Activated CD8-positive, alpha-beta T cell treated with anti-CD3 and anti-CD28 coated beads, Interleukin-2, amount 10 ng/mL, durations not matched to agents 7 days and 5 days (primary cell): Measurements from ENCODE around the gene RNH1. TPM values are rescaled to one million over a fixed set of nuclear protein-coding genes. Genes with fewer than 3 reads are reported as not detected.
A peak's percentile ranks its signal among the peaks of the same experiment; 100 is the strongest.

Experiments used
- ATAC-seq: fragments of 150-1000 bp; cut with Tn5 transposase; one replicate; pipeline ENCODE4 v1.10.0; 2021; ENCODE audit warnings: moderate library complexity
- CTCF ChIA-PET: fragments of 350-600 bp; sonication (Branson Sonifier 250); formaldehyde crosslinking; loops from one replicate; lab custom pipeline; 2021; ENCODE audit warnings: antibody characterized with exemption; lab: Charles Lee
- POLR2A ChIA-PET: fragments of 350-600 bp; sonication (Branson Sonifier 250); formaldehyde crosslinking; loops from one replicate; lab custom pipeline; 2021; ENCODE audit warnings: antibody characterized with exemption; lab: Charles Lee
- DNase-seq: peaks from one replicate; pipeline ENCODE4 v3.0.0-alpha.2; 2020
- H3K27ac Mint-ChIP-seq: one replicate; pipeline ENCODE4 v1.8.0; 2021; ENCODE audit warnings: mild to moderate bottlenecking, mixed read lengths
- H3K27me3 Mint-ChIP-seq: one replicate; pipeline ENCODE4 v1.8.0; 2021; ENCODE audit warnings: low read depth, mixed read lengths
- H3K36me3 Mint-ChIP-seq: one replicate; pipeline ENCODE4 v1.8.0; 2021; ENCODE audit warnings: low read depth, mixed read lengths
- H3K4me1 Mint-ChIP-seq: one replicate; pipeline ENCODE4 v1.8.0; 2021; ENCODE audit warnings: low read depth, mixed read lengths
- H3K4me3 Mint-ChIP-seq: one replicate; pipeline ENCODE4 v1.8.0; 2021; ENCODE audit warnings: mild to moderate bottlenecking, mixed read lengths
- H3K9me3 Mint-ChIP-seq: one replicate; pipeline ENCODE4 v1.8.0; 2022; ENCODE audit warnings: mixed read lengths; ENCODE audit not compliant: insufficient read depth
- total RNA-seq, 2 experiments: library from RNA; stranded (reverse); gene quantifications; one replicate each; pipeline ENCODE4 v1.2.3, GENCODE V29; 2021

The RNH1 gene
- total RNA-seq, 2 experiments from 2014 or later: 104 to 105 TPM

- no peak for DNase-seq
- H3K4me1 Mint-ChIP-seq: peaks cover 11% of the 10 kb centered on the region
- ChIA-PET POLR2A (interaction anchor here (0.6 to 1.6 kb wide), 2 partner anchors 54 to 1358 kb away, joined by 4 read pairs; no protein-coding TSS in a partner anchor), CTCF (interaction anchor here (1.1 kb wide), 1 partner anchor 43 kb away, joined by 3 read pairs; the partner anchor contains the start of gene PTDSS2)
- no peak for ATAC-seq
- H3K4me3 Mint-ChIP-seq: no peak overlapping the region
- H3K9me3 Mint-ChIP-seq: no peaks in the 10 kb centered on the region
- H3K36me3 Mint-ChIP-seq: peaks cover 17% of the 10 kb centered on the region
- no peaks in the 10 kb centered on the region for H3K27me3 Mint-ChIP-seq
- H3K27ac Mint-ChIP-seq: no peak overlapping the region
Observed at GRCh38 chr11:492427-493226, 14.4 kb downstream of the RNH1 start.

GRCh38 chr11:491358-491757 is 15.7 kb downstream of the RNH1 start:
- H3K4me1 Mint-ChIP-seq: no peaks in the 10 kb centered on the region
- ChIA-PET POLR2A (no interaction called here), CTCF (no interaction called here)
- no peak overlapping the region for H3K4me3 Mint-ChIP-seq
- H3K27ac Mint-ChIP-seq: no peak overlapping the region
- DNase-seq (no peak), ATAC-seq (no peak)
- H3K27me3 Mint-ChIP-seq: no peaks in the 10 kb centered on the region
- H3K9me3 Mint-ChIP-seq: no peaks in the 10 kb centered on the region
- H3K36me3 Mint-ChIP-seq: peaks cover 5% of the 10 kb centered on the region

GRCh38 chr11:490930-491260 is 16.1 kb downstream of the RNH1 start:
- H3K4me3 Mint-ChIP-seq: no peak overlapping the region
- H3K27ac Mint-ChIP-seq: no peak overlapping the region
- peaks cover 4% of the 10 kb centered on the region for H3K36me3 Mint-ChIP-seq
- DNase-seq (no peak), ATAC-seq (no peak)
- ChIA-PET POLR2A (no interaction called here), CTCF (no interaction called here)
- H3K4me1 Mint-ChIP-seq: no peaks in the 10 kb centered on the region
- H3K9me3 Mint-ChIP-seq: no peaks in the 10 kb centered on the region
- no peaks in the 10 kb centered on the region for H3K27me3 Mint-ChIP-seq

- CTCF ChIA-PET: no interaction called here
Observed at GRCh38 chr11:490186-490929, 16.7 kb downstream of the RNH1 start.

GRCh38 chr11:489610-490185 is 17.3 kb downstream of the RNH1 start:
- Mint-ChIP-seq H3K9me3 (no peaks in the 10 kb centered on the region), H3K27ac (no peak overlapping the region), H3K4me3 (no peak overlapping the region), H3K36me3 (peaks cover 2% of the 10 kb centered on the region), H3K27me3 (no peaks in the 10 kb centered on the region), H3K4me1 (no peaks in the 10 kb centered on the region)
- no peak for ATAC-seq
- ChIA-PET CTCF (no interaction called here), POLR2A (no interaction called here)
- no peak for DNase-seq

More at GRCh38 chr11:490186-490929, 16.7 kb downstream of the RNH1 start:
- no peaks in the 10 kb centered on the region for H3K27me3 Mint-ChIP-seq
- POLR2A ChIA-PET: no interaction called here
- H3K36me3 Mint-ChIP-seq: peaks cover 2% of the 10 kb centered on the region
- H3K27ac Mint-ChIP-seq: no peak overlapping the region
- DNase-seq (no peak), ATAC-seq (no peak)
- no peaks in the 10 kb centered on the region for H3K4me1 Mint-ChIP-seq
- H3K9me3 Mint-ChIP-seq: no peaks in the 10 kb centered on the region
- no peak overlapping the region for H3K4me3 Mint-ChIP-seq

- H3K4me3 Mint-ChIP-seq: no peak overlapping the region
- ChIA-PET CTCF (no interaction called here), POLR2A (no interaction called here)
Observed at GRCh38 chr11:488992-489391, 18.1 kb downstream of the RNH1 start.

GRCh38 chr11:488579-488978 is 18.5 kb downstream of the RNH1 start:
- POLR2A ChIA-PET: no interaction called here
- H3K36me3 Mint-ChIP-seq: no peaks in the 10 kb centered on the region
- H3K4me3 Mint-ChIP-seq: no peak overlapping the region
- no peak for ATAC-seq
- no peak overlapping the region for H3K27ac Mint-ChIP-seq
- H3K9me3 Mint-ChIP-seq: no peaks in the 10 kb centered on the region
- no peaks in the 10 kb centered on the region for H3K27me3 Mint-ChIP-seq
- DNase-seq: no peak
- CTCF ChIA-PET: no interaction called here
- no peaks in the 10 kb centered on the region for H3K4me1 Mint-ChIP-seq

More at GRCh38 chr11:488992-489391, 18.1 kb downstream of the RNH1 start:
- peak overlapping the region; percentile 43 for H3K27ac Mint-ChIP-seq
- no peak for ATAC-seq
- no peaks in the 10 kb centered on the region for H3K36me3 Mint-ChIP-seq
- no peaks in the 10 kb centered on the region for H3K27me3 Mint-ChIP-seq
- H3K4me1 Mint-ChIP-seq: no peaks in the 10 kb centered on the region
- DNase-seq: no peak
- H3K9me3 Mint-ChIP-seq: no peaks in the 10 kb centered on the region

GRCh38 chr11:488062-488461 is 19.0 kb downstream of the RNH1 start:
- Mint-ChIP-seq H3K4me1 (no peaks in the 10 kb centered on the region), H3K4me3 (no peak overlapping the region), H3K9me3 (no peaks in the 10 kb centered on the region), H3K27ac (no peak overlapping the region), H3K36me3 (no peaks in the 10 kb centered on the region), H3K27me3 (no peaks in the 10 kb centered on the region)
- ChIA-PET POLR2A (no interaction called here), CTCF (no interaction called here)
- DNase-seq (no peak), ATAC-seq (no peak)

GRCh38 chr11:487571-488021 is 19.4 kb downstream of the RNH1 start:
- H3K36me3 Mint-ChIP-seq: no peaks in the 10 kb centered on the region
- POLR2A ChIA-PET: no interaction called here
- no peaks in the 10 kb centered on the region for H3K4me1 Mint-ChIP-seq

GRCh38 chr11:486189-486588 is 20.9 kb downstream of the RNH1 start:
- H3K4me1 Mint-ChIP-seq: no peaks in the 10 kb centered on the region
- no peaks in the 10 kb centered on the region for H3K36me3 Mint-ChIP-seq
- no peaks in the 10 kb centered on the region for H3K27me3 Mint-ChIP-seq
- DNase-seq (no peak), ATAC-seq (no peak)
- ChIA-PET CTCF (no interaction called here), POLR2A (no interaction called here)
- no peak overlapping the region for H3K27ac Mint-ChIP-seq
- no peaks in the 10 kb centered on the region for H3K9me3 Mint-ChIP-seq
- no peak overlapping the region for H3K4me3 Mint-ChIP-seq

More at GRCh38 chr11:487571-488021, 19.4 kb downstream of the RNH1 start:
- H3K4me3 Mint-ChIP-seq: no peak overlapping the region
- no peak overlapping the region for H3K27ac Mint-ChIP-seq
- ATAC-seq (no peak), DNase-seq (no peak)
- H3K27me3 Mint-ChIP-seq: no peaks in the 10 kb centered on the region
- no peaks in the 10 kb centered on the region for H3K9me3 Mint-ChIP-seq
- CTCF ChIA-PET: no interaction called here

- ATAC-seq (no peak), DNase-seq (no peak)
- H3K4me3 Mint-ChIP-seq: no peak overlapping the region
- POLR2A ChIA-PET: no interaction called here
- CTCF ChIA-PET: no interaction called here
- H3K27ac Mint-ChIP-seq: no peak overlapping the region
- H3K27me3 Mint-ChIP-seq: no peaks in the 10 kb centered on the region
- H3K36me3 Mint-ChIP-seq: no peaks in the 10 kb centered on the region
- no peaks in the 10 kb centered on the region for H3K4me1 Mint-ChIP-seq
- H3K9me3 Mint-ChIP-seq: no peaks in the 10 kb centered on the region
Observed at GRCh38 chr11:484616-485015, 22.4 kb downstream of the RNH1 start.

GRCh38 chr11:479311-479710 is 27.7 kb downstream of the RNH1 start:
- POLR2A ChIA-PET: no interaction called here
- Mint-ChIP-seq H3K36me3 (no peaks in the 10 kb centered on the region), H3K9me3 (no peaks in the 10 kb centered on the region), H3K27ac (no peak overlapping the region), H3K4me3 (no peak overlapping the region), H3K27me3 (no peaks in the 10 kb centered on the region), H3K4me1 (no peaks in the 10 kb centered on the region)
- no peak for ATAC-seq
- DNase-seq: no peak
- CTCF ChIA-PET: no interaction called here
